ENCODE data around the gene AZI2.

GRCh38 chr3:28295898-28296490 lies 52.6 kb downstream of the AZI2 start:
- TF ChIP-seq GATA2 (IDR thresholded peaks at IDR 0.05; ENCODE audit: low read depth, low read length) (no peak), GATA3 (IDR thresholded peaks at IDR 0.05; ENCODE audit: low read depth, low read length) (no peak)
